GM18868 (cell line): ENCODE measurements around the gene LPCAT4.
"Not testable (repeated sequence)": the region's sequence is repeated elsewhere in the genome, so short reads cannot be mapped to it uniquely, and the experiment has no call there.

Experiments used
- ATAC-seq: cut with Tn5 transposase; IDR thresholded peaks from one replicate; pipeline ENCODE4 v1.9.1; 2021; ENCODE audit warnings: mild to moderate bottlenecking, moderate library complexity; ENCODE audit not compliant: unreplicated experiment

The LPCAT4 gene

GRCh38 chr15:34367101-34368081 is at the start of gene LPCAT4:
Gene LPCAT4 (minus strand): TSS chr15:34367196. CDS start chr15:34367100, 96 bp downstream.
- peak; percentile 71 for ATAC-seq

- not testable (repeated sequence) for ATAC-seq
Observed at GRCh38 chr15:34409511-34409910, 42.5 kb upstream of the LPCAT4 start.

GRCh38 chr15:34408973-34409372 is 42.0 kb upstream of the LPCAT4 start:
- not testable (repeated sequence) for ATAC-seq

GRCh38 chr15:34403899-34404298 is 36.9 kb upstream of the LPCAT4 start:
- ATAC-seq = peak; percentile 71

GRCh38 chr15:34403160-34403598 is 36.2 kb upstream of the LPCAT4 start:
- peak; percentile 75 for ATAC-seq

- not testable (repeated sequence) for ATAC-seq
Observed at GRCh38 chr15:34397637-34398259, 30.8 kb upstream of the LPCAT4 start.

GRCh38 chr15:34392981-34393380 is 26.0 kb upstream of the LPCAT4 start:
- not testable (repeated sequence) for ATAC-seq

GRCh38 chr15:34389594-34390086 is 22.6 kb upstream of the LPCAT4 start:
- not testable (repeated sequence) for ATAC-seq

GRCh38 chr15:34381829-34382521 is 15.0 kb upstream of the LPCAT4 start:
- ATAC-seq = not testable (repeated sequence)

GRCh38 chr15:34380491-34380890 is 13.5 kb upstream of the LPCAT4 start:
- ATAC-seq = not testable (repeated sequence)

- ATAC-seq = no peak
Observed at GRCh38 chr15:34376856-34377255, 9.9 kb upstream of the LPCAT4 start.

GRCh38 chr15:34375541-34375940 is 8.5 kb upstream of the LPCAT4 start:
- ATAC-seq = not testable (repeated sequence)

GRCh38 chr15:34374816-34375215 is 7.8 kb upstream of the LPCAT4 start:
- no peak for ATAC-seq

- no peak for ATAC-seq
Observed at GRCh38 chr15:34373951-34374350, 7.0 kb upstream of the LPCAT4 start.

- no peak for ATAC-seq
Observed at GRCh38 chr15:34370643-34371042, 3.6 kb upstream of the LPCAT4 start.

GRCh38 chr15:34370129-34370528 is 3.1 kb upstream of the LPCAT4 start:
- peak; percentile 17 for ATAC-seq

- no peak for ATAC-seq
Observed at GRCh38 chr15:34366271-34367065, 528 bp downstream of the LPCAT4 start.

GRCh38 chr15:34365836-34366235 is 1.2 kb downstream of the LPCAT4 start:
- no peak for ATAC-seq

- no peak for ATAC-seq
Observed at GRCh38 chr15:34365091-34365825, 1.7 kb downstream of the LPCAT4 start.
